ENCODE data around the gene MED1. TPM values are rescaled to one million over a fixed set of nuclear protein-coding genes. Genes with fewer than 3 reads are reported as not detected.

The MED1 gene
- total and polyA plus RNA-seq, 9 donors, result 18.5 to 34.2 (median 26.9) TPM

GRCh38 chr17:39365242-39365641 is 85.8 kb downstream of the MED1 start:
- H3K27me3 ChIP-seq (ENCODE audit: control insufficient read depth, insufficient read depth, low read length), result no peaks in the 10 kb centered on the region
- WGBS (ENCODE audit: insufficient coverage), result 38% methylated on average over 3 of the region's 4 CpGs
- no peaks in the 10 kb centered on the region for H3K36me3 ChIP-seq (ENCODE audit: control insufficient read depth, insufficient read depth, low read length)
- peak; percentile 81 for DNase-seq
- H3K9me3 ChIP-seq (replicated peaks; ENCODE audit: control insufficient read depth, low read depth, low read length), result no peaks in the 10 kb centered on the region
- no peak overlapping the region for H3K4me3 ChIP-seq (ENCODE audit: low read length)
- H3K4me1 ChIP-seq (ENCODE audit: control insufficient read depth, insufficient read depth, low read length), result no peaks in the 10 kb centered on the region
- peak overlapping the region; percentile 62 for H3K27ac ChIP-seq (ENCODE audit: low read length)

DNA sequence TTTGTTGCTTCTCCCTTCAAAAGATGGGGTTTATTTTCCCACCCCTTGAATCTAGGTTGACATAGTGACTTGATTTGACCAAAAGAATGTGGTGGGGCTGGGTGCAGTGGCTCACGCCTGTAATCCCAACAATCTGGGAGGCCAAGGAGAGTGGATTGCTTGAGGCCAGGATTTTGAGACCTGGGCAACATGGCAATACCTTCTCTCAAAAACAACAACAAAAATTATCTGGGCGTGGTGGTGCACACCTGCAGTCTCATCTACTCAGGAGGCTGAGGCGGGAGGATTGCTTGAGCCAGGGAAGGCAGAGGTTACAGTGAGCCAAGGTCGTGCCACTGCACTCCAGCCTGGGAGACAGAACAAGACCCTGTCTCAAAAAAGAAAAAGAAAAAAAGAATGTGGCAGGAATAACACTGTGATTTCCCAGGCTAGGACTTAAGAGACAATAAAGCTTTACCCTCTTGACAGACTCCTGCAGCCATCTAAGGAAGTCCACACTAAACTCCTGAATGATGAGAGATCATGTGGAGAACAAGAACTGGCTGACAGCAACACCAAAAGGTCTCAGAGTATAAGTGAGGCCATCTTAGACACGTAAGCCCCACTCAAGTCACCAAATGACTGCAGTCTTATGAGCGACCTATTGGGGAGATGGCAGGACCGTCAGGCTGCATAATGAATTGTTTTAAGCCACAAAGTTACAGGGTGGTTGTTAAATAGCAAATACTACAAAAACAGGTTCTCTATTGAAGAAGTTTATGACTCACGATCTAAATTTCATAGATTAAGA is 86.6 kb downstream of the MED1 start:
- no CpG with 5 or more reads among the region's 8 CpGs for WGBS (ENCODE audit: insufficient coverage)
- Histone ChIP-seq H3K27me3 (ENCODE audit: control insufficient read depth, insufficient read depth, low read length) (no peaks in the 10 kb centered on the region), H3K4me1 (ENCODE audit: control insufficient read depth, insufficient read depth, low read length) (no peaks in the 10 kb centered on the region), H3K36me3 (ENCODE audit: control insufficient read depth, insufficient read depth, low read length) (no peaks in the 10 kb centered on the region), H3K4me3 (ENCODE audit: low read length) (no peak overlapping the region), H3K9me3 (replicated peaks; ENCODE audit: control insufficient read depth, low read depth, low read length) (no peaks in the 10 kb centered on the region), H3K27ac (ENCODE audit: low read length) (no peak overlapping the region)
- DNase-seq, result peak; percentile 16

GRCh38 chr17:39361064-39361463 is 90.0 kb downstream of the MED1 start:
- Histone ChIP-seq H3K27ac (ENCODE audit: low read length) (no peak overlapping the region), H3K4me1 (ENCODE audit: control insufficient read depth, insufficient read depth, low read length) (no peaks in the 10 kb centered on the region), H3K4me3 (ENCODE audit: low read length) (no peak overlapping the region), H3K36me3 (ENCODE audit: control insufficient read depth, insufficient read depth, low read length) (no peaks in the 10 kb centered on the region), H3K27me3 (ENCODE audit: control insufficient read depth, insufficient read depth, low read length) (no peaks in the 10 kb centered on the region), H3K9me3 (replicated peaks; ENCODE audit: control insufficient read depth, low read depth, low read length) (no peaks in the 10 kb centered on the region)
- DNase-seq, result no peak
- no CpG with 5 or more reads among the region's 1 CpG for WGBS (ENCODE audit: insufficient coverage)

DNA sequence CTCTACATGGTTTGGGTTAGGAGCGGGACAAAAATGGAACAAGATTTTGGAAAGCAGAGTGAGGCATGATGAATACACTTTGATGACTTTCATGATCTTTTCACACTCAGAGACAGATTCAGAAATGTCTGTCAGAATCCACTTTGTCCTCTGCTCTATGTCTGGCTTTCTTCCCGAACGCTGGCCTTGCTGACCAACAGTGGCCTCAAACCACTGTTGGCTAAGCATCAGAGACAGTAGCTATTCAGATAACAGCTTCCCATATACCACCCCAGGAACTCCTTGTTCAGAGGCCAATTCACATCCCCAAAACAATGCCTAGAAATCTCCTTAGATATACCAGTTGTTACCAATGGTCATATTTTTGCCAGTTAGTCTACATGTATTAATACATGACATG is 90.5 kb downstream of the MED1 start:
- Histone ChIP-seq H3K9me3 (replicated peaks; ENCODE audit: control insufficient read depth, low read depth, low read length) (no peaks in the 10 kb centered on the region), H3K36me3 (ENCODE audit: control insufficient read depth, insufficient read depth, low read length) (no peaks in the 10 kb centered on the region), H3K4me3 (ENCODE audit: low read length) (no peak overlapping the region), H3K4me1 (ENCODE audit: control insufficient read depth, insufficient read depth, low read length) (no peaks in the 10 kb centered on the region), H3K27me3 (ENCODE audit: control insufficient read depth, insufficient read depth, low read length) (no peaks in the 10 kb centered on the region), H3K27ac (ENCODE audit: low read length) (no peak overlapping the region)
- WGBS (ENCODE audit: insufficient coverage), result no CpG with 5 or more reads among the region's 3 CpGs
- DNase-seq, result no peak

DNA sequence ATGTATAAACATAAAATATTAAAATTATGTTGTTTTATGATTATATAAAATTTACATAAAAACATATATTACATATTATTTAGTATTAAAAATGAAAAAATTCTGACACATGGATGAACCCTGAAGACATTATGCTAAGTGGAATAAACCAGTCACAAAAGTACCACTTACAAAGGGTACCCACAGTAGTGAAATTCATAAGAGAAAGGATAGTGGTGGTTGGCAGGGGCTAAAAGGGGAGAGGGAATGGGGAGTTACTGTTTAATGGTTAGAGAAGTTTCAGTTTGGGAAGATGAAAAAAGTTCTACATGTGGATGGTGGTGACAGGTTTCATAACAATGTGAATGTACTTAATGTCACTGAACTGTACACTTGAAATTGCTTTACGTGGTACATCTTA is 91.1 kb downstream of the MED1 start:
- WGBS (ENCODE audit: insufficient coverage), result no CpG with 5 or more reads among the region's 1 CpG
- H3K4me1 ChIP-seq (ENCODE audit: control insufficient read depth, insufficient read depth, low read length), result no peaks in the 10 kb centered on the region
- H3K4me3 ChIP-seq (ENCODE audit: low read length), result no peak overlapping the region
- H3K36me3 ChIP-seq (ENCODE audit: control insufficient read depth, insufficient read depth, low read length), result no peaks in the 10 kb centered on the region
- no peak overlapping the region for H3K27ac ChIP-seq (ENCODE audit: low read length)
- H3K27me3 ChIP-seq (ENCODE audit: control insufficient read depth, insufficient read depth, low read length), result no peaks in the 10 kb centered on the region
- H3K9me3 ChIP-seq (replicated peaks; ENCODE audit: control insufficient read depth, low read depth, low read length), result no peaks in the 10 kb centered on the region
- DNase-seq, result no peak

- WGBS (ENCODE audit: insufficient coverage), result 100% methylated on average over 1 of the region's 3 CpGs
These were observed 93.1 kb downstream of the MED1 start for GRCh38 chr17:39357986-39358385.

GRCh38 chr17:39357488-39357887 is 93.6 kb downstream of the MED1 start:
- Histone ChIP-seq H3K4me1 (ENCODE audit: control insufficient read depth, insufficient read depth, low read length) (no peaks in the 10 kb centered on the region), H3K9me3 (replicated peaks; ENCODE audit: control insufficient read depth, low read depth, low read length) (no peaks in the 10 kb centered on the region), H3K27me3 (ENCODE audit: control insufficient read depth, insufficient read depth, low read length) (no peaks in the 10 kb centered on the region), H3K36me3 (ENCODE audit: control insufficient read depth, insufficient read depth, low read length) (no peaks in the 10 kb centered on the region), H3K4me3 (ENCODE audit: low read length) (no peak overlapping the region), H3K27ac (ENCODE audit: low read length) (no peak overlapping the region)
- WGBS (ENCODE audit: insufficient coverage), result 90% methylated on average over 7 of the region's 8 CpGs
- no peak for DNase-seq

More at GRCh38 chr17:39357986-39358385, 93.1 kb downstream of the MED1 start:
- no peaks in the 10 kb centered on the region for H3K36me3 ChIP-seq (ENCODE audit: control insufficient read depth, insufficient read depth, low read length)
- H3K27ac ChIP-seq (ENCODE audit: low read length), result no peak overlapping the region
- H3K27me3 ChIP-seq (ENCODE audit: control insufficient read depth, insufficient read depth, low read length), result no peaks in the 10 kb centered on the region
- no peak for DNase-seq
- H3K9me3 ChIP-seq (replicated peaks; ENCODE audit: control insufficient read depth, low read depth, low read length), result no peaks in the 10 kb centered on the region
- no peak overlapping the region for H3K4me3 ChIP-seq (ENCODE audit: low read length)
- H3K4me1 ChIP-seq (ENCODE audit: control insufficient read depth, insufficient read depth, low read length), result no peaks in the 10 kb centered on the region

Other genes with a start within 250 kb of the MED1 start
- 0.04 TPM for gene STAC2, start 225.3 kb downstream of the MED1 start, total RNA-seq
- under 1 TPM; 0.09 to 0.30 (median 0.20) TPM for gene STAC2, start 225.3 kb downstream of the MED1 start, polyA plus RNA-seq (ENCODE audit: insufficient read depth in 1 of 8, insufficient read length in 8 of 8, low replicate concordance in 1 of 8)
- 8.1 TPM for gene FBXL20, start 49.6 kb downstream of the MED1 start, total RNA-seq
- gene FBXL20, start 49.6 kb downstream of the MED1 start, polyA plus RNA-seq (ENCODE audit: insufficient read depth in 1 of 8, insufficient read length in 8 of 8, low replicate concordance in 1 of 8), result 1 to 10 TPM; 5.0 to 7.2 (median 5.9) TPM
- gene CDK12, start 10.2 kb upstream of the MED1 start, total RNA-seq, result 26.8 TPM
- 10 to 100 TPM; 24.1 to 34.0 (median 27.4) TPM for gene CDK12, start 10.2 kb upstream of the MED1 start, polyA plus RNA-seq (ENCODE audit: insufficient read depth in 1 of 8, insufficient read length in 8 of 8, low replicate concordance in 1 of 8)
- gene NEUROD2, start 156.7 kb upstream of the MED1 start, total RNA-seq, result not detected
- under 1 TPM in 7 of 8 donors, not detected in 1; 0.01 to 0.11 (median 0.05) TPM for gene NEUROD2, start 156.7 kb upstream of the MED1 start, polyA plus RNA-seq (ENCODE audit: insufficient read depth in 1 of 8, insufficient read length in 8 of 8, low replicate concordance in 1 of 8)
- 1.7 TPM for gene PPP1R1B, start 175.7 kb upstream of the MED1 start, total RNA-seq
- gene PPP1R1B, start 175.7 kb upstream of the MED1 start, polyA plus RNA-seq (ENCODE audit: insufficient read depth in 1 of 8, insufficient read length in 8 of 8, low replicate concordance in 1 of 8), result 1 to 10 TPM in 5 of 8 donors, under 1 TPM in 3; 0.56 to 2.9 (median 1.3) TPM
- 12.5 TPM for gene STARD3, start 185.9 kb upstream of the MED1 start, total RNA-seq
- 10 to 100 TPM; 29.1 to 41.5 (median 32.9) TPM for gene STARD3, start 185.9 kb upstream of the MED1 start, polyA plus RNA-seq (ENCODE audit: insufficient read depth in 1 of 8, insufficient read length in 8 of 8, low replicate concordance in 1 of 8)
- gene TCAP, start 214.1 kb upstream of the MED1 start, total RNA-seq, result 286 TPM
- gene TCAP, start 214.1 kb upstream of the MED1 start, polyA plus RNA-seq (ENCODE audit: insufficient read depth in 1 of 8, insufficient read length in 8 of 8, low replicate concordance in 1 of 8), result 100 to 1,000 TPM; 212 to 460 (median 330) TPM
- 3.2 TPM for gene PNMT, start 217.2 kb upstream of the MED1 start, total RNA-seq
- gene PNMT, start 217.2 kb upstream of the MED1 start, polyA plus RNA-seq (ENCODE audit: insufficient read depth in 1 of 8, insufficient read length in 8 of 8, low replicate concordance in 1 of 8), result 1 to 10 TPM; 1.7 to 6.6 (median 3.6) TPM
- 16.0 TPM for gene PGAP3, start 236.8 kb upstream of the MED1 start, total RNA-seq
- 10 to 100 TPM; 16.6 to 21.0 (median 18.1) TPM for gene PGAP3, start 236.8 kb upstream of the MED1 start, polyA plus RNA-seq (ENCODE audit: insufficient read depth in 1 of 8, insufficient read length in 8 of 8, low replicate concordance in 1 of 8)
- 80.4 TPM for gene ERBB2, start 248.8 kb upstream of the MED1 start, total RNA-seq
- gene ERBB2, start 248.8 kb upstream of the MED1 start, polyA plus RNA-seq (ENCODE audit: insufficient read depth in 1 of 8, insufficient read length in 8 of 8, low replicate concordance in 1 of 8), result 100 to 1,000 TPM; 114 to 171 (median 124) TPM